ENCODE results near the gene HEATR5B. TPM values are rescaled to one million over a fixed set of nuclear protein-coding genes. Genes with fewer than 3 reads are reported as not detected.

Gene HEATR5B
- total and polyA plus RNA-seq, 9 of the 15 experiments (the other 6 are each of a cell fraction or from before 2014, with no cell fraction given), result 4.2 to 21.7 (median 12.2) TPM

DNA sequence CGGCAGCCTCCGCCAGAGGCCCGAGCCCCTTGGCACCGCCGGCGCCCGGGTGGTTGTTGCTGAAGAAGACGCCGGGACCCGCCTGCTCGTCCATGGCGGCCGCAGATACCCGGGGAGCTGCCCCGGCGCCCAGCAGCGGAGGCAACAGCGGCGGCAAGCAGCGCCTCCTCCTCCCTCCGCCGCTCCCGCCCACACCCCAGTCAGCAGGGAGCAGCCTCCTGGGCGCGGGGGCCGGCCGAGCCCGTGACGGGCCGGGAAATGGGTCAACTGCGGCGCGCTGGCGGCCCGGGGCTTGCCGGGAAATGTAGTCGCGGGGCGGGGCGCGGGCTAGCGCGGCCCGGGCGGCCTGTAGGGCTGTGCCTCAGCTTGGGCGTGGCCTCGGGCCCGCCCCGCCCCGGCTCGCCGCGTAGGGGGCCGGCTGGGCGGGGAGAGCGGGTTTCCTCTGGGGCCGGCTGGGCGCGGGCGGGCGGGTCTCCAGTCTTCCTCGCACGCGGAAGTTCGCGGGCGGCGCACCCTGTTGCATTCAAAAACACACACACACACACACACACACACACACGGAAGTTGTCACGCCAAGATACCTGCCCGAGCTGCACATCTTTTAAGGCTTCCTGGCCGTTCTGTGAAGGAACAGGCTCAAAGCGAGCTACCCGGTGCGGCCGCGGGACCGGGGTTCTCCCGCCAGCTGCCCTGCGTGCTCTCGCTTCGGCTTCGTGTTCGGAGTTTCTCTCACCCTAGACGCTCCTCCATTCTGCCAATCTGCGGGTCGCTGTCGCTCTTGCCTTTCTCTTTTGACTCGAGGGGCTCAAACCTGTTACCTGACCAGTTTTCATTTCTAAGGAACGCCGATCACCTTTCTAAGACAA, 117.6 kb downstream of the HEATR5B start, which contains the start of gene STRN (continued):
- TF ChIP-seq, protein P1, sequence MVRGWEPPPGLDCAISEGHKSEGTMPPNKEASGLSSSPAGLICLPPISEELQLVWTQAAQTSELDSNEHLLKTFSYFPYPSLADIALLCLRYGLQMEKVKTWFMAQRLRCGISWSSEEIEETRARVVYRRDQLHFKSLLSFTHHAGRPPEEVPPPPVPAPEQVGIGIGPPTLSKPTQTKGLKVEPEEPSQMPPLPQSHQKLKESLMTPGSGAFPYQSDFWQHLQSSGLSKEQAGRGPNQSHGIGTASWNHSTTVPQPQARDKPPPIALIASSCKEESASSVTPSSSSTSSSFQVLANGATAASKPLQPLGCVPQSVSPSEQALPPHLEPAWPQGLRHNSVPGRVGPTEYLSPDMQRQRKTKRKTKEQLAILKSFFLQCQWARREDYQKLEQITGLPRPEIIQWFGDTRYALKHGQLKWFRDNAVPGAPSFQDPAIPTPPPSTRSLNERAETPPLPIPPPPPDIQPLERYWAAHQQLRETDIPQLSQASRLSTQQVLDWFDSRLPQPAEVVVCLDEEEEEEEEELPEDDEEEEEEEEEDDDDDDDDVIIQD (CRISPR knock-in tag; IDR thresholded peaks at IDR 0.05), result no peak
- TF ChIP-seq RAD51 (IDR thresholded peaks at IDR 0.05; ENCODE audit: borderline replicate concordance, low read depth) (no peak), ZNF3 (CRISPR knock-in tag; IDR thresholded peaks at IDR 0.05) (no peak)
- TF ChIP-seq, protein P2, sequence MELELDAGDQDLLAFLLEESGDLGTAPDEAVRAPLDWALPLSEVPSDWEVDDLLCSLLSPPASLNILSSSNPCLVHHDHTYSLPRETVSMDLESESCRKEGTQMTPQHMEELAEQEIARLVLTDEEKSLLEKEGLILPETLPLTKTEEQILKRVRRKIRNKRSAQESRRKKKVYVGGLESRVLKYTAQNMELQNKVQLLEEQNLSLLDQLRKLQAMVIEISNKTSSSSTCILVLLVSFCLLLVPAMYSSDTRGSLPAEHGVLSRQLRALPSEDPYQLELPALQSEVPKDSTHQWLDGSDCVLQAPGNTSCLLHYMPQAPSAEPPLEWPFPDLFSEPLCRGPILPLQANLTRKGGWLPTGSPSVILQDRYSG (tag; conservative IDR thresholded peaks at IDR 0.05; ENCODE audit: low read depth), result no peak

DNA sequence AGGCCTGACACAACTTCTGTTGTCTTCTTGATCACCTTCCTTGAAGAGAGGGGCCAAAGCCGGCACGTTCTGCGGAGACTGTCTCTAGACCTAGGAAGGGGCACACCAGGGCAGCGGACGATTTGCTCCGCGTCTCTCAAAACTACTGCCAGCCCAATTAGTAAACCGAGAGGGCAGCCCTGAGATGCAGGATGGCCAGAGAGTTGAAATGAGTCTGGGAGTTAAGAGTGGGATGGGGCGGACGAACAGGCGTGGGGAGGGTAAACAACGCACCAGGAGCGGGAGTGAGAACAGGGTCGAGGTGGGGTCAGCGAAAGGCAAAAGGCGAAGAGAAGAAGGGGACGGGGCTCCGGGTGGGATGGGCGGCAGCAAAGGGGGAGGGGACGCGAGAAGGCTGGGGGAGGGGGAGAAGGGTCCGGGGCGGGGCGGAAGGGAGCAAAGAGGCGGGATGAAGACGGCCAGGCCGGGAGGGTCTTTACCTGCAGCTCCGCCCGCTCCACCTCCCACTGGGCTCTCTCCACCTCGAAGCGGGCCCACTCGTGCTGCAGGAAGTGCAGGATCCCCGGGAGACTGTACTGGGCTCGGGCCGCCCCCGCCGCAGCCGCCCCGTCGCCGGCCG, 118.3 kb downstream of the HEATR5B start:
- no peak for FAIRE-seq
- no peaks in the 10 kb centered on the region for H3K9me1 ChIP-seq (ENCODE audit: control insufficient read depth, insufficient read depth, low read length)
- peak overlapping the region; percentile 94 for H3K4me2 ChIP-seq (ENCODE audit: insufficient read depth, low read length)
- ChIA-PET POLR2A (interaction anchor here (0.8 to 1.7 kb wide), 5 partner anchors 11 to 231 kb away, joined by 3 to 6 read pairs (median 3); partner anchors contain the start of gene CEBPZOS), CTCF (ENCODE audit: low intra/inter-chr PET ratio) (no interaction called here)
- in situ Hi-C loops (cut with MboI), result no loop called here
- WGBS (ENCODE audit: insufficient coverage, low coverage, missing lambda C conversion rate), result 0% methylated on average over 17 of the region's 42 CpGs
- peak overlapping the region; percentile 82 for H2AFZ ChIP-seq (ENCODE audit: low read depth, low read length)
- ATAC-seq, result peak; percentile 50
- H3K79me2 ChIP-seq (ENCODE audit: control insufficient read depth, insufficient read depth, low read length), result peaks cover 58% of the 10 kb centered on the region
- peaks cover 7% of the 10 kb centered on the region for H3K36me3 ChIP-seq (ENCODE audit: control insufficient read depth, insufficient read depth, low read length)
- peaks cover 6 to 22% of the 10 kb centered on the region in 2 experiments for H3K4me1 ChIP-seq (replicated peaks in 1 of 2; ENCODE audit: control insufficient read depth in 2 of 2, insufficient read depth in 2 of 2, low read length in 2 of 2)
- peak overlapping the region; percentile 86 for H3K27ac ChIP-seq (ENCODE audit: extremely low read depth, low read depth, low read length)
- intact Hi-C loops (cut with micrococcal nuclease), result no loop called here
- BruUV-seq (replicated peaks), result no TSS peak
- H4K20me1 ChIP-seq (replicated peaks; ENCODE audit: control insufficient read depth, insufficient read depth, low read length), result no peaks in the 10 kb centered on the region
- H3K9me3 ChIP-seq (replicated peaks; ENCODE audit: control insufficient read depth, insufficient read depth, low read depth, low read length), result no peaks in the 10 kb centered on the region
- no peaks in the 10 kb centered on the region for H3K27me3 ChIP-seq (ENCODE audit: control insufficient read depth in 2 of 2, insufficient read depth in 2 of 2, low read length in 2 of 2)
- DNase-seq (ENCODE audit: extremely low read depth in 1 of 4, low spot score in 3 of 4), result peak; percentile 61 to 87 (median 76)
- peak overlapping the region; percentile 83 to 93 for H3K9ac ChIP-seq (ENCODE audit: insufficient read depth in 1 of 2, low read depth in 2 of 2, low read length in 2 of 2)
- H3K4me3 ChIP-seq, result peak overlapping the region; percentile 96
- TF ChIP-seq RFX7 (CRISPR knock-in tag; IDR thresholded peaks at IDR 0.05) (no peak), PCBP1 (IDR thresholded peaks at IDR 0.05; ENCODE audit: low read depth, low read length, poor library complexity, severe bottlenecking) (no peak), SNIP1 (IDR thresholded peaks at IDR 0.05; ENCODE audit: low read depth) (no peak), THRAP3 (IDR thresholded peaks at IDR 0.05; ENCODE audit: borderline replicate concordance) (no peak), PRPF4 (IDR thresholded peaks at IDR 0.05; ENCODE audit: insufficient read depth, low read depth, low read length, poor library complexity, severe bottlenecking) (no peak), PHTF2 (CRISPR knock-in tag; IDR thresholded peaks at IDR 0.05) (no peak), BDP1 (IDR thresholded peaks at IDR 0.05; ENCODE audit: insufficient read depth, insufficient read length) (no peak), SRSF1 (IDR thresholded peaks at IDR 0.05; ENCODE audit: low read depth, low read length) (no peak)
- TF ChIP-seq, protein P3, sequence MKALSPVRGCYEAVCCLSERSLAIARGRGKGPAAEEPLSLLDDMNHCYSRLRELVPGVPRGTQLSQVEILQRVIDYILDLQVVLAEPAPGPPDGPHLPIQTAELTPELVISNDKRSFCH (CRISPR knock-in tag; IDR thresholded peaks at IDR 0.05), result no peak
- TF ChIP-seq, protein P3 (tag; IDR thresholded peaks at IDR 0.05), result 0 out of 2 replicates have a peak, but pooled peaks have one; percentile 24
- TF ChIP-seq, protein P4, sequence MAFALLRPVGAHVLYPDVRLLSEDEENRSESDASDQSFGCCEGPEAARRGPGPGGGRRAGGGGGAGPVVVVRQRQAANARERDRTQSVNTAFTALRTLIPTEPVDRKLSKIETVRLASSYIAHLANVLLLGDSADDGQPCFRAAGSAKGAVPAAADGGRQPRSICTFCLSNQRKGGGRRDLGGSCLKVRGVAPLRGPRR (CRISPR knock-in tag; IDR thresholded peaks at IDR 0.05), result no peak
